ENCODE data around the gene REEP3.

Gene REEP3

DNA sequence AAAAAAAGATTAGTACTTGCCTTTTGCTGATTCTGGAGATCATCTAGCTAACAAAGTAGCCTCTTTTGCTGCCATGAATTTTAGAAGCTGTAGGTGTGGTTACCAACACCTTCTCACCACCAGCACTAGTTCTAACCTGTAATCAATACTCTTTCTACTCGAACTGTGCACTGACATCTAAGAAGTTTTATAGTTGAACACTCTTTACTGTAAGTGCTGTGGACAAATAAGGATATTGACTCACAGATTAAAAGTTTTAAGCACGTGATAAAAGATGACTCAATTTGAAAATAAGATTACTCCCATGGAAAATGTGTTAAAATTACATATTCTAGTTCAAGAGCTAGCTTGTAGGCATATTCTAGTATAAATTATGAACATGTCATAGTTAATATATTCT is 89.9 kb downstream of the REEP3 start:
- TF ChIP-seq TSHZ2 (CRISPR knock-in tag; IDR thresholded peaks at IDR 0.05) (no peak), ZC3H10 (CRISPR knock-in tag; IDR thresholded peaks at IDR 0.05) (no peak), GLIS3 (CRISPR knock-in tag; IDR thresholded peaks at IDR 0.05) (no peak), PPARA (CRISPR knock-in tag; IDR thresholded peaks at IDR 0.05; ENCODE audit: borderline replicate concordance) (no peak), ZNF70 (CRISPR knock-in tag; IDR thresholded peaks at IDR 0.05) (no peak), ZFP3 (CRISPR knock-in tag; IDR thresholded peaks at IDR 0.05) (no peak), RARB (CRISPR knock-in tag; IDR thresholded peaks at IDR 0.05) (no peak), SNAI2 (CRISPR knock-in tag; IDR thresholded peaks at IDR 0.05) (no peak), ZFP30 (CRISPR knock-in tag; IDR thresholded peaks at IDR 0.05) (no peak), BACH2 (CRISPR knock-in tag; IDR thresholded peaks at IDR 0.05; ENCODE audit: borderline replicate concordance) (no peak), ZNF8 (CRISPR knock-in tag; IDR thresholded peaks at IDR 0.05) (no peak), ISL1 (CRISPR knock-in tag; IDR thresholded peaks at IDR 0.05) (no peak), TCF4 (CRISPR knock-in tag; IDR thresholded peaks at IDR 0.05; ENCODE audit: borderline replicate concordance) (no peak), ZNF565 (CRISPR knock-in tag; conservative IDR thresholded peaks at IDR 0.05; ENCODE audit: low read depth) (no peak), CREB5 (CRISPR knock-in tag; IDR thresholded peaks at IDR 0.05; ENCODE audit: low read depth) (no peak), ESRRG (CRISPR knock-in tag; IDR thresholded peaks at IDR 0.05) (no peak)
- TF ChIP-seq, protein P1, sequence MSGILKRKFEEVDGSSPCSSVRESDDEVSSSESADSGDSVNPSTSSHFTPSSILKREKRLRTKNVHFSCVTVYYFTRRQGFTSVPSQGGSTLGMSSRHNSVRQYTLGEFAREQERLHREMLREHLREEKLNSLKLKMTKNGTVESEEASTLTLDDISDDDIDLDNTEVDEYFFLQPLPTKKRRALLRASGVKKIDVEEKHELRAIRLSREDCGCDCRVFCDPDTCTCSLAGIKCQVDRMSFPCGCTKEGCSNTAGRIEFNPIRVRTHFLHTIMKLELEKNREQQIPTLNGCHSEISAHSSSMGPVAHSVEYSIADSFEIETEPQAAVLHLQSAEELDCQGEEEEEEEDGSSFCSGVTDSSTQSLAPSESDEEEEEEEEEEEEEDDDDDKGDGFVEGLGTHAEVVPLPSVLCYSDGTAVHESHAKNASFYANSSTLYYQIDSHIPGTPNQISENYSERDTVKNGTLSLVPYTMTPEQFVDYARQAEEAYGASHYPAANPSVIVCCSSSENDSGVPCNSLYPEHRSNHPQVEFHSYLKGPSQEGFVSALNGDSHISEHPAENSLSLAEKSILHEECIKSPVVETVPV (CRISPR knock-in tag; IDR thresholded peaks at IDR 0.05): no peak
- TF ChIP-seq, protein P2, sequence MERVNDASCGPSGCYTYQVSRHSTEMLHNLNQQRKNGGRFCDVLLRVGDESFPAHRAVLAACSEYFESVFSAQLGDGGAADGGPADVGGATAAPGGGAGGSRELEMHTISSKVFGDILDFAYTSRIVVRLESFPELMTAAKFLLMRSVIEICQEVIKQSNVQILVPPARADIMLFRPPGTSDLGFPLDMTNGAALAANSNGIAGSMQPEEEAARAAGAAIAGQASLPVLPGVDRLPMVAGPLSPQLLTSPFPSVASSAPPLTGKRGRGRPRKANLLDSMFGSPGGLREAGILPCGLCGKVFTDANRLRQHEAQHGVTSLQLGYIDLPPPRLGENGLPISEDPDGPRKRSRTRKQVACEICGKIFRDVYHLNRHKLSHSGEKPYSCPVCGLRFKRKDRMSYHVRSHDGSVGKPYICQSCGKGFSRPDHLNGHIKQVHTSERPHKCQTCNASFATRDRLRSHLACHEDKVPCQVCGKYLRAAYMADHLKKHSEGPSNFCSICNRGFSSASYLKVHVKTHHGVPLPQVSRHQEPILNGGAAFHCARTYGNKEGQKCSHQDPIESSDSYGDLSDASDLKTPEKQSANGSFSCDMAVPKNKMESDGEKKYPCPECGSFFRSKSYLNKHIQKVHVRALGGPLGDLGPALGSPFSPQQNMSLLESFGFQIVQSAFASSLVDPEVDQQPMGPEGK (CRISPR knock-in tag; IDR thresholded peaks at IDR 0.05; ENCODE audit: borderline replicate concordance): no peak

DNA sequence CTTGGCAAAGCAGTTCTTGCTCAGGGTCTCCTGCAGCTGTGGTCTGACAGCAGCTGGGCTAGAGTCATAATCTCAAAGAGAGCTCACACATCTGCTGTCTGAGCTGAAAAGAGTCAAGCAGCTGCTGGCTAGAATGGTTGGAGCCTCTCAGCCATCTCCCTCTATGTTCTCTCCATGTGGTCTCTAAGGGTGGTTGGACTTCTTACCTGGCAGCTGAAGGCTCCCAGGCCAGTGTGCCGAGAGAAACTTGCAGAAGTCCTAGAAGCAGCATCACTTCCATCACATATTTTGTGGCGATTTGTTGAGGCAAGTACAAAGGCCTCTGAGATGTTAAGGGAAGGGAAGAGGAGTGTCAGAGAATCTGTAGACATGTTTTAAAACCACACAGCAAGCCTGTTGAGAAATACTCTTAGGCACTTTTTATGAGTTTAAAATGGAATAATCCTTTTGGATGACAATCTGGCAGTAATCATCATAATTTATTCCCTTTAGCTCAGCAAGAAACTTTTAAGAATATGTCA is 93.2 kb downstream of the REEP3 start:
- no peak for ATAC-seq
- TF ChIP-seq RARB (CRISPR knock-in tag; IDR thresholded peaks at IDR 0.05): no peak
- TF ChIP-seq, protein P2 (CRISPR knock-in tag; IDR thresholded peaks at IDR 0.05; ENCODE audit: borderline replicate concordance): no peak
- no peak for TF ChIP-seq TCF4 (CRISPR knock-in tag; IDR thresholded peaks at IDR 0.05; ENCODE audit: borderline replicate concordance)

More for the DNA sequence above, 89.9 kb downstream of the REEP3 start:
- no peak for ATAC-seq

DNA sequence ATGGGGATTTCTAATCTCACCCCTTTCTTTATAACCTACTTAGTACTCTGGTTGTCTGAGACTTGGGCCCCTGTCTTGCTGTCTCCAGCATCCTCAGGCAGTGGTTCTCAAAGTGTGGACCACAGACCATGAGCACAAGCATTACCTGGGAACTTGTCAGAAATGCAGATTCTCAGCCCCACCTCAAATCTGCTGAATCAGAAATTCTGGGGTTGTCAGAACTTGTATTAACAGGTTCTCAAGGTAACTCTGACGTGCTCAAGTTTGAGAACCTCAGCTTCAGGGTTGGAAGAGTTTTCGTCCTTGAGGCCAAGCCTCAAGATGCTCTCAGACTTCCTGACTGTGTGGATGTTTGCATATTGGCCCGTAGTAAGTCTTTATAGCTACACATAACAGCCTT is 97.4 kb downstream of the REEP3 start:
- no peak for ATAC-seq
- TF ChIP-seq ZC3H10 (CRISPR knock-in tag; IDR thresholded peaks at IDR 0.05): no peak

DNA sequence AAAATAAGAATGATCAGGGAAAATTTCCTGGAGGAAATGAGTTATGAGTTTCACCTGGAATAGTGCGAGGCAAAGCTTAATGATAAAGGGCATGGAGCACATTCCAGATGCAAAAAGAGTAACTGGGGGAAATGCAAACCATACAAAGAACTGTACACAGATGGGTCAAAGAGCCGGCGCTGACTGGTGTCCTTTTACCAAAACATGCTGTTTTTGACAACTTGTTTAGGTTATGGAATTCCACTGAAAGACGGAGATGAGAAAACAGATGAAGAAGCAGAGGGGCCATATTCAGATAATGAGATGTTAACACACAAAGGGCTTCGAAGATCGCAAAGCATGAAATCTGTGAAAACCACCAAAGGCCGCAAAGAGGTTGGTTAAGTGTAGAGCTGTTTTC is 98.2 kb downstream of the REEP3 start:
- TF ChIP-seq ARNTL (CRISPR knock-in tag; IDR thresholded peaks at IDR 0.05; ENCODE audit: borderline replicate concordance, low read depth) (no peak), CSDC2 (CRISPR knock-in tag; IDR thresholded peaks at IDR 0.05) (no peak)
- ATAC-seq: no peak

Measured in SK-N-SH treated with all-trans-retinoic acid at 6 μM for 48 hours (cell line).